ENCODE results near the gene HLA-DQA2.
"Not testable (repeated sequence)": the region's sequence is repeated elsewhere in the genome, so short reads cannot be mapped to it uniquely, and the experiment has no call there.

The HLA-DQA2 gene

DNA sequence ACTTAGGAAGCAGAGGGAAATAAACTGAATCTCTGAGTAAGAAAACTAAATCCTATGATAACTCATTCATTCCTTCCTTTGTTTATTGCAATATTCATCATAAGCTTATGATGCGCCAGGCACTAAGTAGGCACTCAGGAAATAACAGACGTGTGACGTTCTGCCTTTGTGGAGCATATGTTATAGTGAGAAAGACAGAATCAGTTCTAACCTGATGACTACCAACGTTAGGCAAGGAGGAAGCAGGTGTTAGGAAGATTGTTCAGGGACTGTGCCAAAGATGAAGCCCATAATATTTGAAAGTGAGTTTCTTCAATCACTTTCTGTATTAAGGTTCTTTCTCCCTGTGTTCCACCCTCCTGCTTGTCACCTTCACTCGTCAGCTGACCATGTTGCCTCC lies 3.6 kb downstream of the HLA-DQA2 start:
- no peak for DNase-seq
- intact Hi-C loops (cut with DNase I; ENCODE audit: low total_unique reads) = loop anchor here (10.0 kb wide), 1 partner anchor 100 kb away; no protein-coding TSS in a partner anchor
- H3K27ac ChIP-seq = no peak overlapping the region
- TF ChIP-seq, protein P1, sequence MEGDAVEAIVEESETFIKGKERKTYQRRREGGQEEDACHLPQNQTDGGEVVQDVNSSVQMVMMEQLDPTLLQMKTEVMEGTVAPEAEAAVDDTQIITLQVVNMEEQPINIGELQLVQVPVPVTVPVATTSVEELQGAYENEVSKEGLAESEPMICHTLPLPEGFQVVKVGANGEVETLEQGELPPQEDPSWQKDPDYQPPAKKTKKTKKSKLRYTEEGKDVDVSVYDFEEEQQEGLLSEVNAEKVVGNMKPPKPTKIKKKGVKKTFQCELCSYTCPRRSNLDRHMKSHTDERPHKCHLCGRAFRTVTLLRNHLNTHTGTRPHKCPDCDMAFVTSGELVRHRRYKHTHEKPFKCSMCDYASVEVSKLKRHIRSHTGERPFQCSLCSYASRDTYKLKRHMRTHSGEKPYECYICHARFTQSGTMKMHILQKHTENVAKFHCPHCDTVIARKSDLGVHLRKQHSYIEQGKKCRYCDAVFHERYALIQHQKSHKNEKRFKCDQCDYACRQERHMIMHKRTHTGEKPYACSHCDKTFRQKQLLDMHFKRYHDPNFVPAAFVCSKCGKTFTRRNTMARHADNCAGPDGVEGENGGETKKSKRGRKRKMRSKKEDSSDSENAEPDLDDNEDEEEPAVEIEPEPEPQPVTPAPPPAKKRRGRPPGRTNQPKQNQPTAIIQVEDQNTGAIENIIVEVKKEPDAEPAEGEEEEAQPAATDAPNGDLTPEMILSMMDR (IDR thresholded peaks at IDR 0.05) = no peak
- peaks cover 0 to 4% of the 10 kb centered on the region in 2 donors for H3K27me3 ChIP-seq
- no peak overlapping the region for H3K4me3 ChIP-seq
- no peaks in the 10 kb centered on the region for H3K4me1 ChIP-seq
- no peaks in the 10 kb centered on the region for H3K9me3 ChIP-seq
- H3K36me3 ChIP-seq = no peaks in the 10 kb centered on the region

- not testable (repeated sequence) for H3K36me3 ChIP-seq, H3K27ac ChIP-seq, DNase-seq, H3K4me1 ChIP-seq, H3K9me3 ChIP-seq, H3K4me3 ChIP-seq, H3K27me3 ChIP-seq
- intact Hi-C loops (cut with DNase I; ENCODE audit: low total_unique reads) = loop anchor here (10.0 kb wide), 1 partner anchor 101 kb away; no protein-coding TSS in a partner anchor
These were observed 4.5 kb downstream of the HLA-DQA2 start for GRCh38 chr6:32745649-32746048.

DNA sequence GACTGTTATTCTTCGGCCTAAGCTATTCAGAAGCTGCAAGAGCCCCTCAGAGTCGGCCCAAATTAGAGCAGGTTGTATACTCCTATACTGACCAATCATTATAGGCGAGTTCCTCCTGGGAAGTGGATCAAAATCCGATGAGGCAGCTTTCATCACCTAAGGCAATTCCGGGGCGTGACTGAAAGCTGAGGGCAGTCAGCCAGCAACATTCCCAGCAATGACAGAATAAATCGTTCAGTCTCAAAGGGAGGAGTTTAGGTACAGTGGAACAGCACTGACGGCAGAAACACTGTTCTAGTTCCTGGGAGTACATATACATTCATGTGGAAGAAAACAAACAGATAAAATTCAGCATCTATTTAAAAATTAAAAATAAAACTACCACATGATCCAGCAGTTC lies 11.4 kb downstream of the HLA-DQA2 start:
- Histone ChIP-seq H3K4me1 (no peaks in the 10 kb centered on the region), H3K27me3 (peaks cover 0 to 7% of the 10 kb centered on the region in 2 donors), H3K4me3 (no peak overlapping the region), H3K9me3 (no peaks in the 10 kb centered on the region), H3K36me3 (no peaks in the 10 kb centered on the region), H3K27ac (no peak overlapping the region)
- intact Hi-C loops (cut with DNase I; ENCODE audit: low total_unique reads) = no loop called here
- no peak for DNase-seq
- TF ChIP-seq, protein P1 (IDR thresholded peaks at IDR 0.05) = no peak

- DNase-seq = no peak
- Histone ChIP-seq H3K4me1 (no peaks in the 10 kb centered on the region), H3K36me3 (no peaks in the 10 kb centered on the region), H3K27ac (no peak overlapping the region), H3K4me3 (no peak overlapping the region), H3K27me3 (peaks cover 0 to 21% of the 10 kb centered on the region in 2 donors), H3K9me3 (no peaks in the 10 kb centered on the region)
- TF ChIP-seq, protein P1 (IDR thresholded peaks at IDR 0.05) = no peak
- intact Hi-C loops (cut with DNase I; ENCODE audit: low total_unique reads) = loop anchor here (5.0 kb wide), 1 partner anchor 92 kb away; the partner anchor contains the start of gene HLA-DQB1
These were observed 18.5 kb downstream of the HLA-DQA2 start for GRCh38 chr6:32759669-32760068.

DNA sequence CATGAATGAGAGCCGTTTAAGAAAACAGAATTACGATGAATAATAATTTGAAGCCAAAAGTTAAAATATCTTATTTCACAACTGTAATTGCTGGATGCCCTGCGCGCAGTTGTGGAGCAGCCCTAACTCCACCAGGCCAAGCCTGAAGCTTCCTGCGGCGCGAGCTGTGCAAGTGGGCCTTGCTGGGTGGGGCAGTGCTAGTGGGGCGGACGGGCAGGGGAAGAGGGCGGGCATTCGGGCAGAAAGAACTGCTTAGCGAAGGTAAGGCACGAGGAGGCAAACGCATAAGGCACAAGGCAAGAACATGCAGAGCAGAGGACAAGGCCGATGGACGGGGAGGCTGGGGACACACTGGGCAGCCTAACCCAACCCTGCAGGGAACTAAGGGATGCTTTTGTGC lies 19.9 kb downstream of the HLA-DQA2 start:
- TF ChIP-seq, protein P1 (IDR thresholded peaks at IDR 0.05) = no peak
- intact Hi-C loops (cut with DNase I; ENCODE audit: low total_unique reads) = loop anchor here (5.0 kb wide), 1 partner anchor 94 kb away; the partner anchor contains the start of gene HLA-DQB1
- no peak for DNase-seq
- Histone ChIP-seq H3K9me3 (no peaks in the 10 kb centered on the region), H3K27me3 (peaks cover 0 to 21% of the 10 kb centered on the region in 2 donors), H3K36me3 (no peaks in the 10 kb centered on the region), H3K27ac (no peak overlapping the region), H3K4me1 (no peaks in the 10 kb centered on the region), H3K4me3 (no peak overlapping the region)

DNA sequence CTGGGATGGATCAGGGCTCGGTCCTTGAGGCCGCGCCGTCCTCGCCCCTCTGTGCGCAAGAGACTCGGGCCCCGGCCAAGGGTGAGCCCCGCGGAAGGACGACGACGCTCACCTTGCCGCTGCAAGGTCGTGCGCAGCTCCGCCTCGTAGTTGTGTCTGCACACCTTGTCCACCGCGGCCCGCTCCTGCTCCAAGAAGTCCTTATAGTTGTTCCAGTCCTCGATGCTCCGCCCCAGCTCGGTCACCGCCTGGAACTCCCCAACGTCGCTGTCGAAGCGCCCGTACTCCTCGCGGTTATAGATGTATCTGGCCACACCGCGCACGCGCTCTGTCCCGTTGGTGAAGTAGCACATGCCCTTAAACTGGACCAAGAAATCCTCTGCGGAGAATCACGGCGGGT lies 20.4 kb downstream of the HLA-DQA2 start:
- Histone ChIP-seq H3K36me3 (no peaks in the 10 kb centered on the region), H3K4me3 (no peak overlapping the region), H3K9me3 (no peaks in the 10 kb centered on the region), H3K4me1 (no peaks in the 10 kb centered on the region), H3K27me3 (peaks cover 0 to 21% of the 10 kb centered on the region in 2 donors), H3K27ac (no peak overlapping the region)
- intact Hi-C loops (cut with DNase I; ENCODE audit: low total_unique reads) = loop anchor here (5.0 kb wide), 1 partner anchor 94 kb away; the partner anchor contains the start of gene HLA-DQB1
- no peak for DNase-seq
- TF ChIP-seq, protein P1 (IDR thresholded peaks at IDR 0.05) = no peak

All from tibial artery (tissue), 4 donors.